A172 (cell line): Measurements from ENCODE around the gene TMEM139. TPM values are rescaled to one million over a fixed set of nuclear protein-coding genes. Genes with fewer than 3 reads are reported as not detected.

Source experiments
- DNase-seq: peaks from one replicate; pipeline ENCODE4 v3.0.0-alpha.2; 2015; ENCODE audit warnings: low spot score
- total RNA-seq: library from RNA; depleted of rRNA; stranded (reverse); fragments of >200 nt; shearing (Covaris generic); gene quantifications from 2 replicates; pipeline ENCODE4 v1.2.3, GENCODE V29; 2014; rRNA removed

The TMEM139 gene
- 3.0 and 6.2 TPM in 2 replicates for total RNA-seq

GRCh38 chr7:143284591-143285469 lies at the start of gene TMEM139:
Gene TMEM139, plus strand, starts transcription at chr7:143284958. Its CDS starts 1,000 bp downstream, at chr7:143285958.
- DNase-seq = peak; percentile 19

GRCh38 chr7:143235561-143235960 lies 49.2 kb upstream of the TMEM139 start:
- DNase-seq = no peak

- no peak for DNase-seq
Observed at GRCh38 chr7:143236408-143236990, 48.3 kb upstream of the TMEM139 start.

- DNase-seq = no peak
Observed at GRCh38 chr7:143237366-143237765, 47.4 kb upstream of the TMEM139 start.

- no peak for DNase-seq
Observed at GRCh38 chr7:143238289-143238980, 46.3 kb upstream of the TMEM139 start.

GRCh38 chr7:143239813-143240212 lies 44.9 kb upstream of the TMEM139 start:
- DNase-seq = no peak

GRCh38 chr7:143240291-143241168 lies 44.2 kb upstream of the TMEM139 start:
- DNase-seq = peak; percentile 65

GRCh38 chr7:143242306-143242705 lies 42.5 kb upstream of the TMEM139 start:
- DNase-seq = no peak

GRCh38 chr7:143243111-143243510 lies 41.6 kb upstream of the TMEM139 start:
- DNase-seq = no peak

GRCh38 chr7:143243614-143244013 lies 41.1 kb upstream of the TMEM139 start:
- no peak for DNase-seq

GRCh38 chr7:143244321-143244720 lies 40.4 kb upstream of the TMEM139 start:
- no peak for DNase-seq

- DNase-seq = peak; percentile 48
Observed at GRCh38 chr7:143245123-143245522, 39.6 kb upstream of the TMEM139 start.

GRCh38 chr7:143247372-143247771 lies 37.4 kb upstream of the TMEM139 start:
- DNase-seq = no peak

GRCh38 chr7:143248761-143249354 lies 35.9 kb upstream of the TMEM139 start:
- DNase-seq = no peak

- no peak for DNase-seq
Observed at GRCh38 chr7:143250199-143250598, 34.6 kb upstream of the TMEM139 start.

GRCh38 chr7:143250822-143251221 lies 33.9 kb upstream of the TMEM139 start:
- DNase-seq = no peak

- DNase-seq = no peak
Observed at GRCh38 chr7:143252006-143252405, 32.8 kb upstream of the TMEM139 start.

- DNase-seq = peak; percentile 22
Observed at GRCh38 chr7:143255564-143255963, 29.2 kb upstream of the TMEM139 start.

GRCh38 chr7:143256325-143256724 lies 28.4 kb upstream of the TMEM139 start:
- DNase-seq = no peak

GRCh38 chr7:143256932-143257331 lies 27.8 kb upstream of the TMEM139 start:
- DNase-seq = no peak

GRCh38 chr7:143257501-143257900 lies 27.3 kb upstream of the TMEM139 start:
- peak; percentile 35 for DNase-seq
